Measurements from ENCODE around the gene ORM1.
"Not testable (repeated sequence)": the region's sequence is repeated elsewhere in the genome, so short reads cannot be mapped to it uniquely, and the experiment has no call there.

The ORM1 gene

DNA sequence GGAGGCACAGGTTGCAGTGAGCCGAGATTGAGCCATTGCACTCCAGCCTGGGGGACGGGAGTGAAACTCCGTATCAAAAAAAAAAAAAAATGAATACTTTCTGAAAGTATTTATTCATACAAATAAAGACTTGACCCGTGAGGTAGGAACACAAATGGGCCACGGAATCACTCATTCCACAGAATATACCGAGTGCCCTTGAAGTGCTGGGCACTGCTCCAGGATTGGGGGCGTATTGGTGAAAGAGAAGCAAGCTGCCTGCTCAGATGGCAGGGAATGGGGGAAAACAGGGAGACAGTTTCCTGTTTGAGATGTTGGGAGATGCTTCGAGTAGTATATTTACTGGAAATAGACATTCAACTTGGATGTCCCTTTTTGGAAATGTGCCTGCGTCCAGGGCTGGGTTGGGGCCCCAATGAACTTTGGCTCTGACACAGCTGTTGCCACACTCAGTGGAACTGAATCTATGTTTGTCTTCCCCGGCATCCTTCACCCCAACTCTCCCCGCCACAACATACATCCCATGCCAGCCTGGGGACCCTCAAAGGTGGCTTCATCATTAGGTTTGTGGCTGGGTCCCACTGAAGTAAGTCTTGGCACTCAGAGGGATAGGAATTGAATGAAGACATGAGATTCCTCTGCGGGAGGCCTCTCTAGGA, 609 bp upstream of the ORM1 start:
- H3K4me3 ChIP-seq (ENCODE audit: low read depth, low read length) = not testable (repeated sequence)

DNA sequence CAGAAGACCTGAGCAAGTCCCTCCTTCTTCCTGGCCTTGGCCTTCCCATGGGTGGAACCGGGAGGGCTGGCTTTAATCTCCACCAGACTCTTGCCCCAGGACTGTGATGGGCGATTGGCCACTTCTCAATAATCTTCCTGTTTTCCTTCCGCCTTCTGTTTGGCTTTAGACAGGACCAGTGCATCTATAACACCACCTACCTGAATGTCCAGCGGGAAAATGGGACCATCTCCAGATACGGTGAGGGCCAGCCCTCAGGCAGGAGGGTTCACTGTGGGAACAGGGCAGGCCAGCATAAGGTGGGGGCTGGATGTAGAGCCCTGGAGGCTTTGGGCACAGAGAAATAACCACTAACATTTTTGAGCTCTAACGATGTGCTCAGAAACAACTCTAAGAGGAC, 951 bp downstream of the ORM1 start:
- not testable (repeated sequence) for H3K4me3 ChIP-seq (ENCODE audit: low read depth, low read length)

- no peak overlapping the region for H3K4me3 ChIP-seq (ENCODE audit: low read depth, low read length)
Measured at GRCh38 chr9:114324492-114324891, 1.6 kb downstream of the ORM1 start.

DNA sequence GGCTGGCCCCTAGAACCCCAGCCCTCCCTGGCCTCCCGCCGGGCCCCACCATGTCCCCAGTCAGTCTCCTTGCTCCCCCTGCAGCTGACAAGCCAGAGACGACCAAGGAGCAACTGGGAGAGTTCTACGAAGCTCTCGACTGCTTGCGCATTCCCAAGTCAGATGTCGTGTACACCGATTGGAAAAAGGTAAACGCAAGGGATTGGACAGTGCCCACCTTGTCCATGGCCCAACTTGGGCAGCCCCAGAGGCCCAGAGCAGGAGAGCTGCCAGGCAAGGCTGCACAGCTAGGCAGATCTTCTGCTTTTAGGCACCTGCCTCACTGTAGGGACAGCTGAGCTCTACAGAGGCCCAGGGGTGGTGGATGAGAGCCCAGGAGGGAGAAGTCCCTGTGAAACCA, 2.1 kb downstream of the ORM1 start:
- not testable (repeated sequence) for H3K4me3 ChIP-seq (ENCODE audit: low read depth, low read length)

DNA sequence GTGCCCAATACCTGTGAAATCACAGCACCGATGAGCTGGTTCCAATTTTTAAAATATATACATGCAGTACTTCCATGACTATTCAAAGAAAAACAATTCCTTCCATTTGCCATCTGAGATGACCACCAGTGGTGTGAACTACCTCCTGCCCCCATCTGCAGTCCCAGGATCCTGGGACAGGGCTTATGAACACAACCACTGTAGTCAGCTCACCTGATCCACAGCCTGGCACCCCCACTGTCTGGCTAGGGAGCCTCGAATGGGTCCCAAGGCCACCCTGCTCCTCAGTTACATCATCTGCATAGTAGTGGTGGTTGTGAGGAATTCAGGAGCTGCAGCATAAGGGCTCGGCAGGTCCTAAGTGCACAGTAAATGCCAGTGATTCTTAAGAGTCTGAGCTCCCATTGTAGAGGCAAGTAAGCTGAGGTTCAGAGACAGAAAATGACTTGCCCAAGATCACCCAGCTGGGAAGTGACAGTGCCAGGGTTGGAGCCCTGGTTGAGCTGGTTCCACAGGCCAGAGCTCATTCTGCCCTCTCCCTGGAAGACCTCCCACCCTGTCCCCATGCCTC, 2.9 kb downstream of the ORM1 start:
- not testable (repeated sequence) for H3K4me3 ChIP-seq (ENCODE audit: low read depth, low read length)

DNA sequence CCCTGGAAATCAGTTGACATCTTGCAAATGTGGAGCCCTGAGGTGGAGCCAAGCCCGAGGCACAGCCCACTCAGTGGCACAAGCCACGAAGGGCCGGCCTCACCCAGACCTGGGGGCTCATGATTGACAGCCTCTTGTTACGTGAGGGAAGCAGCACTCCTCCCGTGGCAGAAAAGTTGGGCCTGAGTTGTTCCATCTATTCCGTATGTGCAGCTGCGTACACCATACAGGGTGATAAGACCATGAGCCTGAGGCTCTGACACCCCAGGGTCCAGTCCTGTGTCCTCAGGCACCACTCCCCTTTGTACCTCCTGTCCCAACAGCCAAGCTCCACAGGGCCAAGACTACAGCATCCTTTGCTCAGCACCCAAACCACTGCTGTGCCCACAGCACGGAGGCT, 4.9 kb downstream of the ORM1 start:
- H3K4me3 ChIP-seq (ENCODE audit: low read depth, low read length) = no peak overlapping the region

DNA sequence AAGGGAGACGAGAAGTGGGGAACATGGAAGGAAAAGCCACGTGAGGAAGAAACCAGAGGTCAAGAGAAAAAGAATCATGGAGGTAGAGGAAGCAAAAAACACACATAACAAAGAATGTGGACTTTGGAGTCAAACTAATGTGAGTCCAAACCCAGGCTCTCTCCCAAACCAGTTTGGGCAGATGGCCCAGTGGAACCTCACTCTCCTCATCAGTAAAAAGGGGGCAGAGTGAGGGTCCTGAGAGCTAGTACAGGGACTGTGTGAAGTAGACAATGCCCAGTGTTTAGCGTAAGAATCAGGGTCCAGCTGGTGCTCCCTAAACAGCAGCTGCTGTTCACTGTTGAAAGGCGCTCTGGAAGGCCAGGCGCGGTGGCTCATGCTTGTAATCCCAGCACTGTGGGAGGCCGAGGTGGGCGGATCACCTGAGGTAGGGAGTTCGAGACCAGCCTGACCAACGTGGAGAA, 5.5 kb downstream of the ORM1 start:
- not testable (repeated sequence) for H3K4me3 ChIP-seq (ENCODE audit: low read depth, low read length)

DNA sequence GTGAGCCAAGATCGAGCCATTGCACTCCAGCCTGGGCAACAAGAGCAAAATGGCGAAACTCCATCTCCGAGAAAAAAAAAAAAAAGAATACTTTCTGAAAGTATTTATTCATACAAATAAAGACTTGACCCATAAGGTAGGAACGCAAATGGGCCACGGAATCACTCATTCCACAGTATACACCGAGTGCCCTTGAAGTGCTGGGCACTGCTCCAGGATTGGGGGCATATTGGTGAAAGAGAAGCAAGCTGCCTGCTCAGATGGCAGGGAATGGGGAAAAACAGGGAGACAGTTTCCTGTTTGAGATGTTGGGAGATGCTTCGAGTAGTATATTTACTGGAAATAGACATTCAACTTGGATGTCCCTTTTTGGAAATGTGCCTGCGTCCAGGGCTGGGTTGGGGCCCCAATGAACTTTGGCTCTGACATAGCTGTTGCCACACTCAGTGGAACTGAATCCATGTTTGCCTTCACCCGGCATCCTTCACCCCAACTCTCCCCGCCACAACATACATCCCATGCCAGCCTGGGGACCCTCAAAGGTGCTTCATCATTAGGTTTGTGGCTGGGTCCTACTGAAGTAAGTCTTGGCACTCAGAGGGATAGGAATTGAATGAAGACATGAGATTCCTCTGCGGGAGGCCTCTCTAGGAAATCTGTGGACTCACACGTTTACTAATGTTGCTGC, 6.2 kb downstream of the ORM1 start:
- H3K4me3 ChIP-seq (ENCODE audit: low read depth, low read length) = not testable (repeated sequence)

- H3K4me3 ChIP-seq (ENCODE audit: low read depth, low read length) = not testable (repeated sequence)
Measured at GRCh38 chr9:114329625-114330022, 6.7 kb downstream of the ORM1 start, which contains the start of gene ORM2. TSS of gene ORM2 (plus strand) at chr9:114329869. CDS start at chr9:114329905, 36 bp downstream.

GRCh38 chr9:114330636-114331035, 7.7 kb downstream of the ORM1 start:
- H3K4me3 ChIP-seq (ENCODE audit: low read depth, low read length) = no peak overlapping the region

- H3K4me3 ChIP-seq (ENCODE audit: low read depth, low read length) = not testable (repeated sequence)
Measured at GRCh38 chr9:114331229-114332195, 8.6 kb downstream of the ORM1 start.

- not testable (repeated sequence) for H3K4me3 ChIP-seq (ENCODE audit: low read depth, low read length)
Measured at GRCh38 chr9:114332474-114333040, 9.7 kb downstream of the ORM1 start.

- H3K4me3 ChIP-seq (ENCODE audit: low read depth, low read length) = not testable (repeated sequence)
Measured at GRCh38 chr9:114333718-114334117, 10.8 kb downstream of the ORM1 start.

GRCh38 chr9:114334490-114334889, 11.6 kb downstream of the ORM1 start:
- no peak overlapping the region for H3K4me3 ChIP-seq (ENCODE audit: low read depth, low read length)

GRCh38 chr9:114335745-114336144, 12.8 kb downstream of the ORM1 start:
- no peak overlapping the region for H3K4me3 ChIP-seq (ENCODE audit: low read depth, low read length)

DNA sequence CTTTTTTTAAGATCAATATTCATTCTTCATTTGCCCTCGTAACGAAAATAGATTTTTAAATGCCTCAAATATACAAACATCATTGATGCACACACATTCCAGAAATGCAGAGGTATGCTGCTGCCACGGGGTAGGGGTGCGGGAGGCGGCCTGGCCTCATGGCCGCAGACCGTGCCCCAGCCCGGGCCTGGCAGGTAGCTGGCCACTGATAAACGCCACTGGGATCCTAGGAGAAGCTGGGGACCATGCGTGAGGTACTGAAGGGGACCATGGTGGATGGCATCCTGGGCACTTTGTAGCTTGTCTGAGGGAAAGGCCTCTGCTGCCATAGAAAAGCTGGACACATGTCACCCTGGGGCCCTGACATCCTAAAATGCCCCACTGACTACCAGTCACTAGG, 13.3 kb downstream of the ORM1 start:
- H3K4me3 ChIP-seq (ENCODE audit: low read depth, low read length) = no peak overlapping the region

DNA sequence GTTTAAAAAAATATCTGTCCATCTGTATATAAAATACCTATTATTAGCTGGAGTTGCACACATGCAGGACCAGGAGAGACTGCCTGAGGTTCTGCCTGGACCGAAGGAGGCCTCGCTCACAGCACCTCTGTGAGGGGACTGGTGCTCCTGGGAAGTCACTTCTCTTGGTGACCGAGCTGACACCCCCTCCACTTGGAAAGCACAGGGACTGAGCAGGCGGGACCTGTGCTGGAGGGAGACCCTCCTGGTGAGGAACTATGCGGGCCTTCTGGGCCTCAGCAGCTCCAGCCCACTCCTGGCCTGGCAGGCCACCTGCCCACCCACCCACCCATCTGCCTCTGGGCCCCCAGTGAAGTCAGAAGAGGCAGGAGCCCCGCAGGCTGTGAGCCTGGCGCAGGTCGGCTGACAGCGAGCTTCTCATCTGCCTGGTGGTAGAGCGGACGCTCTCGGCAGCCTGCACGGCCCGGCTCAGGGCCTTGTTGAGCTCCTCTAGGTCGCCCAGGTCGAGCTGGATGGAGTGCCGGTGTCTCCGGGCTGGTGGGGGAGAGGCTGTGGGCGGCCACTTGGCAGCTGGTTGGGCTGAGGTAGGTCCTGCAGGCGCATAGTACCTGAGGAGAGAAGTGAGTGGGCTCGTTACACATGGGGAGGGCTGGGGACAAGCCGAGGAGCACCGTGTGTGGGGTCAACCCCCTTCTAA, 13.9 kb downstream of the ORM1 start:
- H3K4me3 ChIP-seq (ENCODE audit: low read depth, low read length) = no peak overlapping the region

DNA sequence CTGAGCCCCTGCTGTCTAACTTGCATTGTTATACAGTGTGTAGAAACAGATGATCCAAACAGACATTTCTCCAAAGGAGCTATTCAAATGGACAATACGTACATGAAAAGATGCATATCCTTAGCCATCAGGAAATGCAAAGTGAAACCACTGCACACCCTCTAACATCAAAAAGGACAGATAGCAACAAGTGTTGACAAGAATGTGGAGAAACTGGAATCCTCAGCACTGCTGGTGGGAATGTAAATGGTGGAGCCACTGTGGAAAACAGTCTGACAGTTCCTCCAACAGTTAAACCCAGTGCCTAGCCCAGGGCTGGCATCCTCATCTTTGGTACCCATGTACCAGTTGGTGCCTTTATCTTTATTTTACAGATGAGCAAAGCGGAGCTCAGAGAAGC, 15.3 kb downstream of the ORM1 start:
- no peak overlapping the region for H3K4me3 ChIP-seq (ENCODE audit: low read depth, low read length)

DNA sequence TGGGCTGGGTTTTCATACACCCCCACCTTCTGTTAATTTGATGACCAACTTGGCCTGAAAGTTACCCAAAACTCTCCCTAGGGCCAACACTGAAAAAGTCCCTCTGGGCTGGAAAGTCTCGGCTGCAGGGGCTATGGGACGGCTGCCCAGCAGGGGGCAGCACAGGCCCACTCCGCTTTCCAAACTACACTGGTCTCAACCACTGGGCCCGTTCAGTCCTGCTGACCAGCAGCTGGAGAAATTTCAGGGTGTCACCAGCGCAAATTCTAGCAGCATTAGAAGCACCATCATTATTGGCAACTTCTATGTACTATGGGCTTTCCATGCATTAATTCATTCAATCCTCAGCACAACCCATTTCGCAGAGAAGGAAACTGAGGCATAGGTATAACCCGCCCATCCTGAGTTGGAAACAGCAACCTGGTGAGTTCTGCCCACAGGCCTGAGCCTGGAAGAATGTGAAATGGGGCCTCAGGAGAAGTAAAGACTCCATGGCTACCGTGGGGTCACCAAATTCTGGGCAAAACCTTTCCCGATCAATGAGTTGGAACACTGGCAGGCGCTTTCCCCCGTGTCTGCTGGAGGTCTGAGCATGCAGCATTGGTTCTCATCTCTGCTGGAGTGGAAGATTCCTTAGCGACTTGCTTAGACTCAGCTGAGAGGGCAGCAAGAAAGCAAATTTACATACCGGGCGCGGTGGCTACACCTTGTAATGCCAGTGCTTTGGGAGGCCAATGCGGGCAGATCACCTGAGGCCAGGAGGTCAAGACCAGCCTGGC, 16.4 kb downstream of the ORM1 start:
- no peak overlapping the region for H3K4me3 ChIP-seq (ENCODE audit: low read depth, low read length)

Measured in iPS-11a (cell line).